Measurements from ENCODE around the gene KIF14. TPM values are rescaled to one million over a fixed set of nuclear protein-coding genes. Genes with fewer than 3 reads are reported as not detected.
"Not testable (repeated sequence)": the region's sequence is repeated elsewhere in the genome, so short reads cannot be mapped to it uniquely, and the experiment has no call there.

KIF14 gene
- total and polyA plus RNA-seq, 7 donors = under 0.01 to 2.0 (median 0.28) TPM; not detected in 2

GRCh38 chr1:200526709-200527612, 93.6 kb downstream of the KIF14 start:
- H3K27ac ChIP-seq = no peak overlapping the region
- H3K4me3 ChIP-seq = no peak overlapping the region
- H3K4me1 ChIP-seq = peaks cover 0 to 6% (median 0%) of the 10 kb centered on the region in 4 donors
- WGBS, 2 donors = 83 to 89% methylated on average over 5 of the region's 5 CpGs
- peaks cover 0 to 2% (median 0%) of the 10 kb centered on the region in 3 donors for H3K27me3 ChIP-seq
- no peak for DNase-seq
- H3K36me3 ChIP-seq = no peaks in the 10 kb centered on the region
- TF ChIP-seq POLR2A (IDR thresholded peaks at IDR 0.05) = no peak
- no peak for TF ChIP-seq CTCF (IDR thresholded peaks at IDR 0.05)
- TF ChIP-seq EP300 (IDR thresholded peaks at IDR 0.05) = no peak
- TF ChIP-seq POLR2AphosphoS5 (IDR thresholded peaks at IDR 0.05) = no peak
- intact Hi-C loops (cut with DNase I) = no loop called here
- no peaks in the 10 kb centered on the region for H3K9me3 ChIP-seq

GRCh38 chr1:200525090-200525987, 95.2 kb downstream of the KIF14 start:
- intact Hi-C loops (cut with DNase I) = no loop called here
- Histone ChIP-seq H3K27ac (no peak overlapping the region), H3K4me3 (no peak overlapping the region), H3K36me3 (no peaks in the 10 kb centered on the region), H3K4me1 (peaks cover 0 to 6% (median 0%) of the 10 kb centered on the region in 4 donors), H3K9me3 (no peaks in the 10 kb centered on the region), H3K27me3 (no peaks in the 10 kb centered on the region)
- TF ChIP-seq POLR2AphosphoS5 (IDR thresholded peaks at IDR 0.05) (no peak), POLR2A (IDR thresholded peaks at IDR 0.05) (no peak), CTCF (IDR thresholded peaks at IDR 0.05) (no peak), EP300 (IDR thresholded peaks at IDR 0.05) (no peak)
- WGBS, 2 donors = 71 to 75% methylated on average over 9 of the region's 9 CpGs
- DNase-seq = no peak

- DNase-seq; intact Hi-C loops (cut with DNase I); H3K4me1 ChIP-seq; H3K27ac ChIP-seq; H3K4me3 ChIP-seq; H3K36me3 ChIP-seq; H3K27me3 ChIP-seq; H3K9me3 ChIP-seq: not testable (repeated sequence)
- 84 to 91% methylated on average over 5 of the region's 5 CpGs for WGBS, 2 donors
Measured at GRCh38 chr1:200524551-200524950, 96.0 kb downstream of the KIF14 start.

- DNase-seq = no peak
- no peaks in the 10 kb centered on the region for H3K27me3 ChIP-seq
- no peaks in the 10 kb centered on the region for H3K36me3 ChIP-seq
- TF ChIP-seq EP300 (IDR thresholded peaks at IDR 0.05) (no peak), POLR2AphosphoS5 (IDR thresholded peaks at IDR 0.05) (no peak), CTCF (IDR thresholded peaks at IDR 0.05) (no peak), POLR2A (IDR thresholded peaks at IDR 0.05) (no peak)
- no peaks in the 10 kb centered on the region for H3K9me3 ChIP-seq
- intact Hi-C loops (cut with DNase I) = no loop called here
- 90 to 91% methylated on average over 2 of the region's 2 CpGs for WGBS, 2 donors
- no peak overlapping the region for H3K27ac ChIP-seq
- no peak overlapping the region for H3K4me3 ChIP-seq
- peaks cover 0 to 6% (median 0%) of the 10 kb centered on the region in 4 donors for H3K4me1 ChIP-seq
Measured at GRCh38 chr1:200524092-200524491, 96.5 kb downstream of the KIF14 start.

GRCh38 chr1:200520735-200521134, 99.8 kb downstream of the KIF14 start:
- H3K27me3 ChIP-seq = no peaks in the 10 kb centered on the region
- no peak overlapping the region for H3K27ac ChIP-seq
- no peaks in the 10 kb centered on the region for H3K9me3 ChIP-seq
- no peaks in the 10 kb centered on the region for H3K36me3 ChIP-seq
- DNase-seq = no peak
- H3K4me1 ChIP-seq = peaks cover 0 to 6% (median 0%) of the 10 kb centered on the region in 4 donors
- intact Hi-C loops (cut with DNase I) = no loop called here
- no peak for TF ChIP-seq CTCF (IDR thresholded peaks at IDR 0.05)
- no peak for TF ChIP-seq POLR2A (IDR thresholded peaks at IDR 0.05)
- no peak for TF ChIP-seq POLR2AphosphoS5 (IDR thresholded peaks at IDR 0.05)
- no peak for TF ChIP-seq EP300 (IDR thresholded peaks at IDR 0.05)
- WGBS, 2 donors = 93 to 94% methylated on average over 8 of the region's 8 CpGs
- no peak overlapping the region for H3K4me3 ChIP-seq

Measured in sigmoid colon (tissue), 7 donors.